ENCODE data around the gene MBD1.

GRCh38 chr18:50310080-50310479 lies 28.8 kb upstream of the MBD1 start:
- TF ChIP-seq RCOR1 (IDR thresholded peaks at IDR 0.05; ENCODE audit: low read length) (no peak), MXI1 (IDR thresholded peaks at IDR 0.05; ENCODE audit: low read depth, low read length) (no peak), TEAD4 (IDR thresholded peaks at IDR 0.05; ENCODE audit: borderline replicate concordance, insufficient read depth) (no peak), RFX5 (IDR thresholded peaks at IDR 0.05; ENCODE audit: low read length) (no peak), EZH2phosphoT487 (IDR thresholded peaks at IDR 0.05; ENCODE audit: borderline replicate concordance, low read depth) (no peak), REST (IDR thresholded peaks at IDR 0.05; ENCODE audit: low read depth, low read length) (no peak), CHD2 (IDR thresholded peaks at IDR 0.05; ENCODE audit: low read length, partially characterized antibody) (no peak), CTCF (IDR thresholded peaks at IDR 0.05) (no peak), SIN3A (IDR thresholded peaks at IDR 0.05; ENCODE audit: borderline replicate concordance, low read depth, low read length) (no peak)

Measured in SK-N-SH (cell line).